ENCODE measurements around the gene LILRB3.
"Not testable (repeated sequence)": the region's sequence is repeated elsewhere in the genome, so short reads cannot be mapped to it uniquely, and the experiment has no call there.

DNA sequence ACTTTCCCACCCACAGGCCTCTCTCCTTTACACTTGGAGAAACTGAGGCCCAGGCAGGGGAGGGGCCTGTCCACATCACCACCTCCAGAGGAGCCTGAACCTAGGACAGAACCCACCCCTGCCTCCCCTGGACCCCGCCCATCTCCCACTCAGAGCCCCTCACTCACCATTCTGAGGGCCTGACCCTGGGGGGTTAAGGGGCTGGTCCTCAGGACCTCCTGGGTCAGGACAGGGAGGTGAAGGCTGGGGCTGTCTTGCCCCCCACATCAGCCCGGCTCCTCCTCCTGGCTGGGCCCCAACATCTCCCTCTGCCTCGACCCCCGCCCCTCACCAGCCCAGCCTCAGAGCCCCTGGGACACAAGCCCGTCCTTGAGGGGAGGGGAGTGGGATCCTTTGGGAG lies 3.1 kb downstream of the LILRB3 start:
- not testable (repeated sequence) for TF ChIP-seq POLR2A (IDR thresholded peaks at IDR 0.05)
- TF ChIP-seq, protein P1, sequence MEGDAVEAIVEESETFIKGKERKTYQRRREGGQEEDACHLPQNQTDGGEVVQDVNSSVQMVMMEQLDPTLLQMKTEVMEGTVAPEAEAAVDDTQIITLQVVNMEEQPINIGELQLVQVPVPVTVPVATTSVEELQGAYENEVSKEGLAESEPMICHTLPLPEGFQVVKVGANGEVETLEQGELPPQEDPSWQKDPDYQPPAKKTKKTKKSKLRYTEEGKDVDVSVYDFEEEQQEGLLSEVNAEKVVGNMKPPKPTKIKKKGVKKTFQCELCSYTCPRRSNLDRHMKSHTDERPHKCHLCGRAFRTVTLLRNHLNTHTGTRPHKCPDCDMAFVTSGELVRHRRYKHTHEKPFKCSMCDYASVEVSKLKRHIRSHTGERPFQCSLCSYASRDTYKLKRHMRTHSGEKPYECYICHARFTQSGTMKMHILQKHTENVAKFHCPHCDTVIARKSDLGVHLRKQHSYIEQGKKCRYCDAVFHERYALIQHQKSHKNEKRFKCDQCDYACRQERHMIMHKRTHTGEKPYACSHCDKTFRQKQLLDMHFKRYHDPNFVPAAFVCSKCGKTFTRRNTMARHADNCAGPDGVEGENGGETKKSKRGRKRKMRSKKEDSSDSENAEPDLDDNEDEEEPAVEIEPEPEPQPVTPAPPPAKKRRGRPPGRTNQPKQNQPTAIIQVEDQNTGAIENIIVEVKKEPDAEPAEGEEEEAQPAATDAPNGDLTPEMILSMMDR (IDR thresholded peaks at IDR 0.05) = not testable (repeated sequence)

Measured in body of pancreas (tissue), 4 donors.